Measurements from ENCODE around the gene FAM229B. TPM values are rescaled to one million over a fixed set of nuclear protein-coding genes. Genes with fewer than 3 reads are reported as not detected.

FAM229B gene
- total RNA-seq (27.2 TPM), polyA plus RNA-seq (ENCODE audit: insufficient read depth, low read depth, low replicate concordance) (77.1 TPM)
- long read RNA-seq, donor 1, transcript FAM229B-201 (4 exons, 2,543 nt), result major isoform, 21 of 21 reads
- long read RNA-seq, donor 1, partial matches to known transcripts, result 0 of 21 reads
- long read RNA-seq, donor 1, other reads (novel, unspliced or antisense), result 0 of 21 reads
- long read RNA-seq, donor 2, transcript FAM229B-201 (4 exons, 2,543 nt), result major isoform, 29 of 29 reads
- long read RNA-seq, donor 2, partial matches to known transcripts, result 0 of 29 reads
- long read RNA-seq, donor 2, other reads (novel, unspliced or antisense), result 0 of 29 reads
- long read RNA-seq, donor 3, transcript FAM229B-201 (4 exons, 2,543 nt), result major isoform, 25 of 25 reads
- long read RNA-seq, donor 3, partial matches to known transcripts, result 0 of 25 reads
- long read RNA-seq, donor 3, other reads (novel, unspliced or antisense), result 0 of 25 reads
- long read RNA-seq, donor 4, transcript FAM229B-201 (4 exons, 2,543 nt), result major isoform, 15 of 15 reads
- long read RNA-seq, donor 4, partial matches to known transcripts, result 0 of 15 reads
- long read RNA-seq, donor 4, other reads (novel, unspliced or antisense), result 0 of 15 reads
- long read RNA-seq, donor 5, partial matches to known transcripts, result 0 of 2 reads
- long read RNA-seq, donor 5, other reads (novel, unspliced or antisense), result 0 of 2 reads
- long read RNA-seq, donor 6, transcript FAM229B-201 (4 exons, 2,543 nt), result major isoform, 67 of 80 reads
- long read RNA-seq, donor 6, partial matches to known transcripts, result 6 of 80 reads
- long read RNA-seq, donor 6, other reads (novel, unspliced or antisense), result 7 of 80 reads
- long read RNA-seq, donor 7, transcript FAM229B-201 (4 exons, 2,543 nt), result major isoform, 11 of 16 reads
- long read RNA-seq, donor 7, partial matches to known transcripts, result 1 of 16 reads
- long read RNA-seq, donor 7, other reads (novel, unspliced or antisense), result 4 of 16 reads
- long read RNA-seq, donor 8, transcript FAM229B-201 (4 exons, 2,543 nt), result major isoform, 23 of 28 reads
- long read RNA-seq, donor 8, partial matches to known transcripts, result 0 of 28 reads
- long read RNA-seq, donor 8, other reads (novel, unspliced or antisense), result 5 of 28 reads
- long read RNA-seq, donor 9, transcript FAM229B-201 (4 exons, 2,543 nt), result major isoform, 18 of 23 reads
- long read RNA-seq, donor 9, partial matches to known transcripts, result 0 of 23 reads
- long read RNA-seq, donor 9, other reads (novel, unspliced or antisense), result 5 of 23 reads
- long read RNA-seq, donor 10, transcript FAM229B-201 (4 exons, 2,543 nt), result major isoform, 16 of 16 reads
- long read RNA-seq, donor 10, partial matches to known transcripts, result 0 of 16 reads
- long read RNA-seq, donor 10, other reads (novel, unspliced or antisense), result 0 of 16 reads

GRCh38 chr6:112087136-112087911, at the start of gene FAM229B, which contains the start of gene TUBE1:
TSS of gene FAM229B (plus strand) at chr6:112087591. CDS start at chr6:112099284, 11,693 bp downstream.
TSS of gene TUBE1 (minus strand) at chr6:112087482. CDS start at chr6:112087434, 48 bp downstream.
- Histone ChIP-seq H3K9ac (ENCODE audit: low read length in 3 of 3) (peak within 1 kb of the TSS; percentile 78 to 85 (median 78)), H3K4me3 (ENCODE audit: low read length in 3 of 3) (peak within 1 kb of the TSS; percentile 86 to 92 (median 89)), H3K4me1 (ENCODE audit: control insufficient read depth in 2 of 3, insufficient read depth in 2 of 3, low read depth in 1 of 3, low read length in 3 of 3) (peaks cover 0 to 5% (median 3%) of the 10 kb centered on the region in 3 donors), H3K36me3 (ENCODE audit: control insufficient read depth in 2 of 3, insufficient read depth in 3 of 3, low read length in 3 of 3) (peaks cover 0 to 11% (median 0%) of the 10 kb centered on the region in 3 donors), H3K27ac (ENCODE audit: low read depth in 2 of 2, low read length in 2 of 2) (peak within 1 kb of the TSS; percentile 61 to 87), H3K9me3 (ENCODE audit: control insufficient read depth in 2 of 3, insufficient read depth in 1 of 3, low read length in 3 of 3) (no peaks in the 10 kb centered on the region), H3K27me3 (ENCODE audit: control insufficient read depth, insufficient read depth, low read length) (no peaks in the 10 kb centered on the region)
- TF ChIP-seq CTCF (IDR thresholded peaks at IDR 0.05; ENCODE audit: borderline replicate concordance, extremely low read depth, insufficient read depth), result peak; percentile 15
- no peak for FAIRE-seq
- DNase-seq, result peak; percentile 95 to 98 (median 96)
- intact Hi-C loops (cut with DNase I), result no loop called here

- Histone ChIP-seq H3K4me1 (ENCODE audit: control insufficient read depth in 2 of 3, insufficient read depth in 2 of 3, low read depth in 1 of 3, low read length in 3 of 3) (no peaks in the 10 kb centered on the region), H3K36me3 (ENCODE audit: control insufficient read depth in 2 of 3, insufficient read depth in 3 of 3, low read length in 3 of 3) (no peaks in the 10 kb centered on the region), H3K27ac (ENCODE audit: low read depth in 2 of 2, low read length in 2 of 2) (no peak overlapping the region), H3K9me3 (ENCODE audit: control insufficient read depth in 2 of 3, insufficient read depth in 1 of 3, low read length in 3 of 3) (no peaks in the 10 kb centered on the region), H3K9ac (ENCODE audit: low read length in 3 of 3) (no peak overlapping the region), H3K27me3 (ENCODE audit: control insufficient read depth, insufficient read depth, low read length) (no peaks in the 10 kb centered on the region), H3K4me3 (ENCODE audit: low read length in 3 of 3) (no peak overlapping the region)
- intact Hi-C loops (cut with DNase I), result no loop called here
- no peak for TF ChIP-seq CTCF (IDR thresholded peaks at IDR 0.05; ENCODE audit: borderline replicate concordance, extremely low read depth, insufficient read depth)
- peak in 1 of 5 donors; percentile 92 for DNase-seq
- no peak for FAIRE-seq
These were observed 49.6 kb upstream of the FAM229B start for GRCh38 chr6:112037783-112038216.

- H3K9me3 ChIP-seq (ENCODE audit: control insufficient read depth in 2 of 3, insufficient read depth in 1 of 3, low read length in 3 of 3), result no peaks in the 10 kb centered on the region
- DNase-seq, result no peak
- no peak overlapping the region for H3K27ac ChIP-seq (ENCODE audit: low read depth in 2 of 2, low read length in 2 of 2)
- TF ChIP-seq CTCF (IDR thresholded peaks at IDR 0.05; ENCODE audit: borderline replicate concordance, extremely low read depth, insufficient read depth), result no peak
- no peak for FAIRE-seq
- no peaks in the 10 kb centered on the region for H3K36me3 ChIP-seq (ENCODE audit: control insufficient read depth in 2 of 3, insufficient read depth in 3 of 3, low read length in 3 of 3)
- no peak overlapping the region for H3K9ac ChIP-seq (ENCODE audit: low read length in 3 of 3)
- intact Hi-C loops (cut with DNase I), result no loop called here
- H3K27me3 ChIP-seq (ENCODE audit: control insufficient read depth, insufficient read depth, low read length), result no peaks in the 10 kb centered on the region
- H3K4me3 ChIP-seq (ENCODE audit: low read length in 3 of 3), result no peak overlapping the region
- H3K4me1 ChIP-seq (ENCODE audit: control insufficient read depth in 2 of 3, insufficient read depth in 2 of 3, low read depth in 1 of 3, low read length in 3 of 3), result no peaks in the 10 kb centered on the region
These were observed 49.1 kb upstream of the FAM229B start for GRCh38 chr6:112038268-112038667.

Data from kidney (tissue), 22 donors.